ENCODE measurements around the gene LY86. TPM values are rescaled to one million over a fixed set of nuclear protein-coding genes. Genes with fewer than 3 reads are reported as not detected.

LY86 gene
- total RNA-seq, 2 experiments from 2014 or later: 1.3 to 2.1 TPM

GRCh38 chr6:6648692-6649343 lies 60.3 kb downstream of the LY86 start:
- H3K27me3 ChIP-seq (ENCODE audit: control insufficient read depth in 1 of 2, insufficient read depth in 2 of 2, low read length in 2 of 2): no peaks in the 10 kb centered on the region
- H3K9me3 ChIP-seq (ENCODE audit: control insufficient read depth in 1 of 2, insufficient read depth in 1 of 2, low read length in 2 of 2): no peaks in the 10 kb centered on the region
- H3K36me3 ChIP-seq (ENCODE audit: insufficient read depth, low read length): no peaks in the 10 kb centered on the region
- ChIA-PET POLR2A (no interaction called here), CTCF (no interaction called here)
- Mint-ChIP-seq H3K27me3 (no peaks in the 10 kb centered on the region), H3K4me1 (ENCODE audit: low read depth) (peaks cover 35% of the 10 kb centered on the region), H3K27ac (no peak overlapping the region), H3K4me3 (no peak overlapping the region), H3K9me3 (no peaks in the 10 kb centered on the region), H3K36me3 (ENCODE audit: low read depth) (no peaks in the 10 kb centered on the region)
- H3K27ac ChIP-seq (ENCODE audit: low read depth in 1 of 2, low read length in 2 of 2): no peak overlapping the region
- DNase-seq (no peak), ATAC-seq (ENCODE audit: poor library complexity) (no peak)
- no peak for TF ChIP-seq CTCF (IDR thresholded peaks at IDR 0.05)
- H3K4me1 ChIP-seq (ENCODE audit: insufficient read depth, low read length): peaks cover 6% of the 10 kb centered on the region
- intact Hi-C loops (cut with DNase I, micrococcal nuclease): no loop called here
- H3K4me3 ChIP-seq (ENCODE audit: low read length): no peak overlapping the region

GRCh38 chr6:6649824-6650349 lies 61.4 kb downstream of the LY86 start:
- H3K4me3 Mint-ChIP-seq: no peak overlapping the region
- DNase-seq (no peak), ATAC-seq (ENCODE audit: poor library complexity) (no peak)
- no peaks in the 10 kb centered on the region for H3K36me3 ChIP-seq (ENCODE audit: insufficient read depth, low read length)
- ChIA-PET POLR2A (interaction anchor here (0.6 to 1.7 kb wide), 2 partner anchors 30 to 36 kb away, joined by 3 to 4 read pairs; no protein-coding TSS in a partner anchor), CTCF (no interaction called here)
- TF ChIP-seq CTCF (IDR thresholded peaks at IDR 0.05): no peak
- no peaks in the 10 kb centered on the region for H3K9me3 ChIP-seq (ENCODE audit: control insufficient read depth in 1 of 2, insufficient read depth in 1 of 2, low read length in 2 of 2)
- H3K27me3 Mint-ChIP-seq: no peaks in the 10 kb centered on the region
- no peaks in the 10 kb centered on the region for H3K9me3 Mint-ChIP-seq
- no peak overlapping the region for H3K4me3 ChIP-seq (ENCODE audit: low read length)
- no peak overlapping the region for H3K27ac Mint-ChIP-seq
- no peaks in the 10 kb centered on the region for H3K27me3 ChIP-seq (ENCODE audit: control insufficient read depth in 1 of 2, insufficient read depth in 2 of 2, low read length in 2 of 2)
- H3K4me1 Mint-ChIP-seq (ENCODE audit: low read depth): peaks cover 41% of the 10 kb centered on the region
- no peak overlapping the region for H3K27ac ChIP-seq (ENCODE audit: low read depth in 1 of 2, low read length in 2 of 2)
- intact Hi-C loops (cut with DNase I, micrococcal nuclease): loop anchor here (5.0 to 10.0 kb wide), 3 partner anchors 33 to 455 kb away; partner anchors contain the start of gene RREB1 (in 1 of the 2)
- H3K36me3 Mint-ChIP-seq (ENCODE audit: low read depth): no peaks in the 10 kb centered on the region
- H3K4me1 ChIP-seq (ENCODE audit: insufficient read depth, low read length): peaks cover 17% of the 10 kb centered on the region

- TF ChIP-seq CTCF (IDR thresholded peaks at IDR 0.05): no peak
- DNase-seq: no peak
- Mint-ChIP-seq H3K27me3 (no peaks in the 10 kb centered on the region), H3K27ac (no peak overlapping the region), H3K4me1 (ENCODE audit: low read depth) (peaks cover 48% of the 10 kb centered on the region), H3K36me3 (ENCODE audit: low read depth) (no peaks in the 10 kb centered on the region), H3K4me3 (no peak overlapping the region), H3K9me3 (no peaks in the 10 kb centered on the region)
- Histone ChIP-seq H3K4me3 (ENCODE audit: low read length) (no peak overlapping the region), H3K4me1 (ENCODE audit: insufficient read depth, low read length) (peaks cover 26% of the 10 kb centered on the region), H3K36me3 (ENCODE audit: insufficient read depth, low read length) (no peaks in the 10 kb centered on the region), H3K9me3 (ENCODE audit: control insufficient read depth in 1 of 2, insufficient read depth in 1 of 2, low read length in 2 of 2) (no peaks in the 10 kb centered on the region), H3K27me3 (ENCODE audit: control insufficient read depth in 1 of 2, insufficient read depth in 2 of 2, low read length in 2 of 2) (no peaks in the 10 kb centered on the region), H3K27ac (ENCODE audit: low read depth in 1 of 2, low read length in 2 of 2) (no peak overlapping the region)
- CTCF ChIA-PET: no interaction called here
- POLR2A ChIA-PET: interaction anchor here (1.7 kb wide), 1 partner anchor 37 kb away, joined by 4 read pairs; no protein-coding TSS in a partner anchor
- intact Hi-C loops (cut with DNase I, micrococcal nuclease): loop anchor here (5.0 to 10.0 kb wide), 3 partner anchors 34 to 454 kb away; partner anchors contain the start of gene RREB1 (in 1 of the 2)
- ATAC-seq (ENCODE audit: poor library complexity): no peak
Measured at GRCh38 chr6:6650839-6651238, 62.3 kb downstream of the LY86 start.
